ENCODE measurements around the gene PTPRF. TPM values are rescaled to one million over a fixed set of nuclear protein-coding genes. Genes with fewer than 3 reads are reported as not detected.

The PTPRF gene
- polyA plus RNA-seq, 1 experiment = 97.0 TPM

GRCh38 chr1:43549921-43550597 is 19.4 kb downstream of the PTPRF start:
- Histone ChIP-seq H3K4me3 (ENCODE audit: low read depth, low read length) (no peak overlapping the region), H3K36me3 (ENCODE audit: control insufficient read depth, insufficient read depth, low read length) (peaks cover 17% of the 10 kb centered on the region), H3K27me3 (ENCODE audit: control insufficient read depth, insufficient read depth, low read length) (no peaks in the 10 kb centered on the region)
- no peak for TF ChIP-seq CTCF (IDR thresholded peaks at IDR 0.05; ENCODE audit: insufficient read depth, low read depth, low read length)
- ChIA-PET CTCF (interaction anchor here (0.6 to 1.7 kb wide), 4 partner anchors 8 to 58 kb away, joined by 3 to 4 read pairs (median 3); no protein-coding TSS in a partner anchor), POLR2A (no interaction called here)
- no peak for DNase-seq (ENCODE audit: low read depth)

DNA sequence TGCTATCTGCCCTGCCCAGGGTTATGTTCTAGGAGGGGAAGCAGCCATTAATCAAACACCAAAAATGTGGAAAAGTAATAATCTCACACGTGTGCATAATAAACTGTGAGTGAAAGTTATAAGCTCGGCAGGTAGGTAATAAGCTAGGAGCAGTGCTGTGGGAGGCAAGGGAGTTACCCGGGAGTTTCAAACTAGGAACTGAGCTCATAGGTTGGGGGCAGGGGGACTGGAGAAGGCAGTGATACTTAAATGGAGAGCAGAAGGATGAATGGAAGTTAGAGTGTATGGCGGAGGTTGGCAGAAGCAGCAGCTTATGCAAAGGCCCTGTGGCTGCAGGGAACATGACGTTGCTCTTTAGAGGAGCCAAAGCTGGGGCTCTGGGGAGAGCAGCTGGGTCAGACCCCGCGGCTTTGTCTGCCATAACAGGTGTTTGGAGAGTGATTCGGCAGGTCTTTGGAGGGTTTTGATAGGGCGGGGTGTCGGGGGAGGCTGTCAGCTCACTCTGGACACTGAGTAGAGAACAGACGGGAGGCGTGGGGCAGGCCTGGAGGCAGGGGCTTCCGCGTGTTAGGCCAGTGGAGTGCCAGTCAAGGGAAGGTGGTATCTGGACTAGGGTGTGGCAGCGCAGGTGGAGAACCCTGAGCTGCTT is 20.0 kb downstream of the PTPRF start:
- H3K27me3 ChIP-seq (ENCODE audit: control insufficient read depth, insufficient read depth, low read length) = no peaks in the 10 kb centered on the region
- DNase-seq (ENCODE audit: low read depth) = no peak
- H3K36me3 ChIP-seq (ENCODE audit: control insufficient read depth, insufficient read depth, low read length) = peaks cover 13% of the 10 kb centered on the region
- no peak overlapping the region for H3K4me3 ChIP-seq (ENCODE audit: low read depth, low read length)
- CTCF ChIA-PET = interaction anchor here (1.1 kb wide), 2 partner anchors 8 to 10 kb away, joined by 3 to 4 read pairs; no protein-coding TSS in a partner anchor
- POLR2A ChIA-PET = no interaction called here
- TF ChIP-seq CTCF (IDR thresholded peaks at IDR 0.05; ENCODE audit: insufficient read depth, low read depth, low read length) = no peak

GRCh38 chr1:43551396-43551888 is 20.8 kb downstream of the PTPRF start:
- H3K27me3 ChIP-seq (ENCODE audit: control insufficient read depth, insufficient read depth, low read length) = no peaks in the 10 kb centered on the region
- no peak for TF ChIP-seq CTCF (IDR thresholded peaks at IDR 0.05; ENCODE audit: insufficient read depth, low read depth, low read length)
- ChIA-PET CTCF (interaction anchor here (1.1 kb wide), 2 partner anchors 9 to 10 kb away, joined by 3 to 4 read pairs; no protein-coding TSS in a partner anchor), POLR2A (no interaction called here)
- no peak overlapping the region for H3K4me3 ChIP-seq (ENCODE audit: low read depth, low read length)
- no peak for DNase-seq (ENCODE audit: low read depth)
- H3K36me3 ChIP-seq (ENCODE audit: control insufficient read depth, insufficient read depth, low read length) = peaks cover 11% of the 10 kb centered on the region

GRCh38 chr1:43552059-43552742 is 21.5 kb downstream of the PTPRF start:
- TF ChIP-seq CTCF (IDR thresholded peaks at IDR 0.05; ENCODE audit: insufficient read depth, low read depth, low read length) = no peak
- Histone ChIP-seq H3K4me3 (ENCODE audit: low read depth, low read length) (no peak overlapping the region), H3K36me3 (ENCODE audit: control insufficient read depth, insufficient read depth, low read length) (peaks cover 12% of the 10 kb centered on the region), H3K27me3 (ENCODE audit: control insufficient read depth, insufficient read depth, low read length) (no peaks in the 10 kb centered on the region)
- ChIA-PET CTCF (interaction anchor here (0.6 to 1.7 kb wide), 4 partner anchors 9 to 322 kb away, joined by 3 to 4 read pairs (median 4); no protein-coding TSS in a partner anchor), POLR2A (interaction anchor here (0.6 kb wide), 1 partner anchor 13 kb away, joined by 3 read pairs; no protein-coding TSS in a partner anchor)
- no peak for DNase-seq (ENCODE audit: low read depth)

Measured in BJ (cell line).